Gastrocnemius medialis (tissue), 4 donors: ENCODE results near the gene PIGN. TPM values are rescaled to one million over a fixed set of nuclear protein-coding genes. Genes with fewer than 3 reads are reported as not detected.

Experiments
- ATAC-seq, 2 donors: fragments of 150-250 bp; one replicate each; pipeline ENCODE4 v1.9.1; 2016
- DNase-seq, 2 donors: peaks; one replicate each; pipeline ENCODE4 v3.0.0-alpha.2; 2019
- H3K27ac ChIP-seq, 4 donors: fragments of 200-600 bp; sonication (generic); 1 replicate in 1 of 4; 2 replicates in 3 of 4; pipeline ENCODE4 v1.5.1; 2016 to 2018; ENCODE audit warnings: mild to moderate bottlenecking in 2 of 4, moderate library complexity in 1 of 4
- H3K27me3 ChIP-seq, 3 donors: fragments of 200-600 bp; sonication (generic) in 2 of 3; 1 replicate in 1 of 3; 2 replicates in 2 of 3; pipeline versions ENCODE4 v1.5.1 to v1.6.0; 2016 to 2019; ENCODE audit warnings: mild to moderate bottlenecking in 1 of 3, moderate library complexity in 1 of 3
- H3K36me3 ChIP-seq, 2 donors: fragments of 200-600 bp; sonication (generic) in 1 of 2; one replicate each; pipeline ENCODE4 v1.5.1; 2017 to 2018
- H3K4me1 ChIP-seq, 2 donors: fragments of 200-600 bp; sonication (generic) in 1 of 2; one replicate each; pipeline ENCODE4 v1.5.1; 2016 to 2017; ENCODE audit warnings: mild to moderate bottlenecking in 2 of 2
- H3K4me3 ChIP-seq, 4 donors: fragments of 200-600 bp; sonication (generic) in 3 of 4; 1 replicate in 1 of 4; 2 replicates in 3 of 4; pipeline ENCODE4 v1.5.1; 2016 to 2019; ENCODE audit warnings: mild to moderate bottlenecking in 2 of 4
- H3K9me3 ChIP-seq, 3 donors: fragments of 200-600 bp; sonication (generic) in 2 of 3; 1 replicate in 1 of 3; 2 replicates in 2 of 3; pipeline ENCODE4 v1.5.1; 2016 to 2019
- CTCF ChIP-seq, 5 experiments: fragments of 450-650 bp in 3 of 5; fragments of 200-600 bp in 2 of 5; sonication (generic) in 2 of 5; IDR thresholded peaks in 4 of 5; conservative IDR thresholded peaks in 1 of 5; 1 replicate in 4 of 5; 2 replicates in 1 of 5; pipeline ENCODE4 v1.5.1; 2016 to 2019; ENCODE audit warnings: antibody characterized with exemption in 5 of 5, mild to moderate bottlenecking in 3 of 5, moderate library complexity in 3 of 5
- POLR2A ChIP-seq, 2 donors: fragments of 450-650 bp; IDR thresholded peaks; one replicate each; pipeline ENCODE4 v1.6.1; 2017; ENCODE audit warnings: antibody characterized with exemption in 2 of 2, mild to moderate bottlenecking in 2 of 2, moderate library complexity in 2 of 2
- in situ Hi-C, 4 donors: fragments of 200-750 bp; cut with MboI; loops; one replicate each; pipeline versions ENCODE4 v1.15.0 to v1.8.0; 2017; ENCODE audit warnings: low sequenced_read_pairs in 4 of 4
- intact Hi-C: fragments of 100-400 bp; cut with DNase I; formaldehyde crosslinking; loops from one replicate; pipeline ENCODE4 v1.15.1; 2023; ENCODE audit warnings: low total_unique reads
- total RNA-seq, 4 donors: library from RNA; depleted of rRNA; stranded (reverse); fragments of >200 nt; gene quantifications; one replicate each; pipeline versions ENCODE4 v1.1.0 to v1.2.3, GENCODE V29; 2016

PIGN gene
- total RNA-seq, 4 donors from 2014 or later: 10.7 to 18.7 (median 14.8) TPM

GRCh38 chr18:62106271-62106670 is 80.6 kb downstream of the PIGN start:
- H3K9me3 ChIP-seq: no peaks in the 10 kb centered on the region
- no peak overlapping the region for H3K4me3 ChIP-seq
- in situ Hi-C loops (no loop called here), intact Hi-C loops (no loop called here)
- H3K27me3 ChIP-seq: no peaks in the 10 kb centered on the region
- TF ChIP-seq CTCF (IDR thresholded peaks at IDR 0.05 in 4 of 5, conservative IDR thresholded peaks at IDR 0.05 in 1 of 5): no peak
- no peak for TF ChIP-seq POLR2A (IDR thresholded peaks at IDR 0.05)
- H3K4me1 ChIP-seq: no peaks in the 10 kb centered on the region
- DNase-seq (no peak), ATAC-seq (no peak)
- H3K36me3 ChIP-seq: peaks cover 0 to 3% of the 10 kb centered on the region in 2 donors
- no peak overlapping the region for H3K27ac ChIP-seq

- in situ Hi-C loops (no loop called here), intact Hi-C loops (no loop called here)
- DNase-seq (no peak), ATAC-seq (no peak)
- no peaks in the 10 kb centered on the region for H3K9me3 ChIP-seq
- no peak overlapping the region for H3K4me3 ChIP-seq
- no peak for TF ChIP-seq POLR2A (IDR thresholded peaks at IDR 0.05)
- no peak for TF ChIP-seq CTCF (IDR thresholded peaks at IDR 0.05 in 4 of 5, conservative IDR thresholded peaks at IDR 0.05 in 1 of 5)
- no peaks in the 10 kb centered on the region for H3K4me1 ChIP-seq
- peaks cover 0 to 12% of the 10 kb centered on the region in 2 donors for H3K36me3 ChIP-seq
- H3K27me3 ChIP-seq: no peaks in the 10 kb centered on the region
- no peak overlapping the region for H3K27ac ChIP-seq
These were observed 81.5 kb downstream of the PIGN start for GRCh38 chr18:62105376-62105775.

DNA sequence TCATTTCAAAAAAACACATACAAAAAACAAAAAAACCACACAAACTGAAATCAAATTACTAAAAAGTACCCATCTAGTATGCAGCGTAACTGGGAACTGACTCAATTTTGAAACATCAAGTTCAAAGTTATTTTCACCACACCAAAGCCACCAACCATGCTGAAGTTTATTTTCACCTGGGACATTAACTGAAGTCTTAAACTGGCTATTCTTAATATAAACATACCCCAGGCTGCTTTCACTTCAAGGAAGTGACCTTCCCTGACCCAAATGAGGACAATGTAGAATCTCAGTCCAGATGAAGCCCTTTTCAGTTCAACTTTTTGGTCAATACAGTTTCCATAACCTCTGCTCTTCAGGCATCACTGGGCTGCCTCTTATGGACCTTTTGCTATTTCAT is 84.6 kb downstream of the PIGN start:
- intact Hi-C loops (no loop called here), in situ Hi-C loops (no loop called here)
- Histone ChIP-seq H3K36me3 (peaks cover 3 to 38% of the 10 kb centered on the region in 2 donors), H3K9me3 (no peaks in the 10 kb centered on the region), H3K27ac (no peak overlapping the region), H3K4me3 (no peak overlapping the region), H3K27me3 (no peaks in the 10 kb centered on the region), H3K4me1 (no peaks in the 10 kb centered on the region)
- DNase-seq (no peak), ATAC-seq (no peak)
- no peak for TF ChIP-seq CTCF (IDR thresholded peaks at IDR 0.05 in 4 of 5, conservative IDR thresholded peaks at IDR 0.05 in 1 of 5)
- TF ChIP-seq POLR2A (IDR thresholded peaks at IDR 0.05): no peak

DNA sequence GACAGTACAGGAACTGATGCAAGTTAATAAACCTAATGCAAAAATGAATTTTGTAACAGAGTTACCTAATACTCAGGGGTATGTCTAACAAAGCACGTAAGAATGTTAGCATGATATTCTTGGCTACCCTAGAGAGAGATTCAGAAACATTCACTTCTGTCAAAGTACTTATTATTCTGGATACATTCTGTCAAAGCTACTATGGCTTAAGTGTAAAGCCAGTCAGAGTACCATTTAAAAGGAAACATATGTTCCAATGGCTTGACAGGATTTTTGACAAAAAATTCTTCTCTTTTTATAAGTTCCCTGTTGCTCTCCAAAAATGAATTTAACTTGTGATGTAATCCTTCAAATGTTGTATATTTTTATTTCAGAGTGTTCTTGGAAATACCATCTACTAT is 85.5 kb downstream of the PIGN start:
- DNase-seq (no peak), ATAC-seq (no peak)
- peaks cover 3 to 38% of the 10 kb centered on the region in 2 donors for H3K36me3 ChIP-seq
- in situ Hi-C loops (no loop called here), intact Hi-C loops (no loop called here)
- H3K4me3 ChIP-seq: no peak overlapping the region
- H3K9me3 ChIP-seq: no peaks in the 10 kb centered on the region
- H3K4me1 ChIP-seq: no peaks in the 10 kb centered on the region
- TF ChIP-seq CTCF (IDR thresholded peaks at IDR 0.05 in 4 of 5, conservative IDR thresholded peaks at IDR 0.05 in 1 of 5) (no peak), POLR2A (IDR thresholded peaks at IDR 0.05) (no peak)
- H3K27me3 ChIP-seq: no peaks in the 10 kb centered on the region
- no peak overlapping the region for H3K27ac ChIP-seq

GRCh38 chr18:62098960-62099359 is 87.9 kb downstream of the PIGN start:
- intact Hi-C loops (no loop called here), in situ Hi-C loops (no loop called here)
- Histone ChIP-seq H3K36me3 (peaks cover 3 to 38% of the 10 kb centered on the region in 2 donors), H3K4me3 (no peak overlapping the region), H3K4me1 (no peaks in the 10 kb centered on the region), H3K9me3 (no peaks in the 10 kb centered on the region), H3K27ac (no peak overlapping the region), H3K27me3 (no peaks in the 10 kb centered on the region)
- ATAC-seq (no peak), DNase-seq (no peak)
- TF ChIP-seq POLR2A (IDR thresholded peaks at IDR 0.05) (no peak), CTCF (IDR thresholded peaks at IDR 0.05 in 4 of 5, conservative IDR thresholded peaks at IDR 0.05 in 1 of 5) (no peak)
